GM23338 (cell line): Measurements from ENCODE around the gene PTPN22.

Experiments
- CREB1 ChIP-seq: fragments of 250-450 bp; sonication (Bioruptor Pico); IDR thresholded peaks from 2 replicates; pipeline ENCODE4 v1.5.0; 2020; ENCODE audit warnings: low read depth, mild to moderate bottlenecking, moderate library complexity
- EZH2 ChIP-seq: fragments of 200-600 bp; sonication (generic); IDR thresholded peaks from one replicate; pipeline ENCODE4 v1.8.0; 2017; ENCODE audit warnings: antibody characterized with exemption, mild to moderate bottlenecking, low read depth; ENCODE audit not compliant: unreplicated experiment
- EZH2phosphoT487 ChIP-seq: fragments of 200-600 bp; sonication (generic); IDR thresholded peaks from one replicate; pipeline ENCODE4 v1.8.1; 2018; ENCODE audit warnings: antibody characterized with exemption; ENCODE audit not compliant: unreplicated experiment
- JUNB ChIP-seq: IDR thresholded peaks from one replicate; pipeline ENCODE4 v1.6.1; 2016; ENCODE audit warnings: antibody characterized with exemption; ENCODE audit not compliant: unreplicated experiment
- NANOG ChIP-seq: IDR thresholded peaks from 2 replicates; pipeline ENCODE4 v1.6.1; 2016; ENCODE audit warnings: antibody characterized with exemption, borderline replicate concordance
- POLR2AphosphoS5 ChIP-seq: IDR thresholded peaks from 2 replicates; pipeline ENCODE4 v1.6.1; 2016; ENCODE audit warnings: antibody characterized with exemption, low read depth
- STAT1 ChIP-seq: IDR thresholded peaks from one replicate; pipeline ENCODE4 v1.6.1; 2016; ENCODE audit warnings: antibody characterized with exemption; ENCODE audit not compliant: unreplicated experiment
- ZNF114 ChIP-seq: fragments of 250-450 bp; sonication (Bioruptor Pico); IDR thresholded peaks from 2 replicates; pipeline ENCODE4 v1.5.0; 2020; ENCODE audit warnings: mild to moderate bottlenecking, moderate library complexity
- ZNF331 ChIP-seq: fragments of 250-450 bp; sonication (Bioruptor Pico); IDR thresholded peaks from 2 replicates; pipeline ENCODE4 v1.5.0; 2020; ENCODE audit warnings: low read depth, mild to moderate bottlenecking, moderate library complexity
- TF ChIP-seq, protein P1 (sequence below), 2 experiments: fragments of 200-600 bp in 1 of 2; sonication (generic) in 1 of 2; conservative IDR thresholded peaks; 2 replicates each; pipeline versions ENCODE4 v1.5.1 to v1.6.1; 2016 to 2017; ENCODE audit warnings: antibody characterized with exemption in 2 of 2, low read depth in 2 of 2, mild to moderate bottlenecking in 2 of 2, moderate library complexity in 1 of 2
- TF ChIP-seq, protein P2 (sequence below): IDR thresholded peaks from one replicate; pipeline ENCODE4 v1.6.1; 2018; ENCODE audit warnings: antibody characterized with exemption; ENCODE audit not compliant: unreplicated experiment

DNA sequence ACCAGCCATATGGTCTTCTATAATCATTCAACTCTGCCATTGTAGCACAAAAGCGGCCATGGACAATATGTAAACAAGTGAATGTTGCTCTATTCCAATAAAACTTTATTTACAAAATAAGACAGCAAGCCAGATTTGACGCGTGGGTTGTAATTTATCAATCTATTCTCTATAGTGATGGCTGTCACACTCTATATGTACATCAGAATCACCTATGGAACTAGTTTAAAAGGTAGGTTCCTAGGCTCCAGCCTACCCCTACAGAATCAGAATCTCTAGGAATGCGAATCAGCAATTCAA lies 8.2 kb upstream of the PTPN22 start:
- TF ChIP-seq POLR2AphosphoS5 (no peak), JUNB (no peak), CREB1 (CRISPR knock-in tag) (no peak), EZH2 (no peak), ZNF331 (CRISPR knock-in tag) (no peak), NANOG (no peak), EZH2phosphoT487 (no peak), STAT1 (no peak), ZNF114 (CRISPR knock-in tag) (no peak)
- TF ChIP-seq, protein P1, sequence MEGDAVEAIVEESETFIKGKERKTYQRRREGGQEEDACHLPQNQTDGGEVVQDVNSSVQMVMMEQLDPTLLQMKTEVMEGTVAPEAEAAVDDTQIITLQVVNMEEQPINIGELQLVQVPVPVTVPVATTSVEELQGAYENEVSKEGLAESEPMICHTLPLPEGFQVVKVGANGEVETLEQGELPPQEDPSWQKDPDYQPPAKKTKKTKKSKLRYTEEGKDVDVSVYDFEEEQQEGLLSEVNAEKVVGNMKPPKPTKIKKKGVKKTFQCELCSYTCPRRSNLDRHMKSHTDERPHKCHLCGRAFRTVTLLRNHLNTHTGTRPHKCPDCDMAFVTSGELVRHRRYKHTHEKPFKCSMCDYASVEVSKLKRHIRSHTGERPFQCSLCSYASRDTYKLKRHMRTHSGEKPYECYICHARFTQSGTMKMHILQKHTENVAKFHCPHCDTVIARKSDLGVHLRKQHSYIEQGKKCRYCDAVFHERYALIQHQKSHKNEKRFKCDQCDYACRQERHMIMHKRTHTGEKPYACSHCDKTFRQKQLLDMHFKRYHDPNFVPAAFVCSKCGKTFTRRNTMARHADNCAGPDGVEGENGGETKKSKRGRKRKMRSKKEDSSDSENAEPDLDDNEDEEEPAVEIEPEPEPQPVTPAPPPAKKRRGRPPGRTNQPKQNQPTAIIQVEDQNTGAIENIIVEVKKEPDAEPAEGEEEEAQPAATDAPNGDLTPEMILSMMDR (conservative IDR thresholded peaks at IDR 0.05; ENCODE audit: low read depth in 2 of 2), result no peak
- TF ChIP-seq, protein P2, sequence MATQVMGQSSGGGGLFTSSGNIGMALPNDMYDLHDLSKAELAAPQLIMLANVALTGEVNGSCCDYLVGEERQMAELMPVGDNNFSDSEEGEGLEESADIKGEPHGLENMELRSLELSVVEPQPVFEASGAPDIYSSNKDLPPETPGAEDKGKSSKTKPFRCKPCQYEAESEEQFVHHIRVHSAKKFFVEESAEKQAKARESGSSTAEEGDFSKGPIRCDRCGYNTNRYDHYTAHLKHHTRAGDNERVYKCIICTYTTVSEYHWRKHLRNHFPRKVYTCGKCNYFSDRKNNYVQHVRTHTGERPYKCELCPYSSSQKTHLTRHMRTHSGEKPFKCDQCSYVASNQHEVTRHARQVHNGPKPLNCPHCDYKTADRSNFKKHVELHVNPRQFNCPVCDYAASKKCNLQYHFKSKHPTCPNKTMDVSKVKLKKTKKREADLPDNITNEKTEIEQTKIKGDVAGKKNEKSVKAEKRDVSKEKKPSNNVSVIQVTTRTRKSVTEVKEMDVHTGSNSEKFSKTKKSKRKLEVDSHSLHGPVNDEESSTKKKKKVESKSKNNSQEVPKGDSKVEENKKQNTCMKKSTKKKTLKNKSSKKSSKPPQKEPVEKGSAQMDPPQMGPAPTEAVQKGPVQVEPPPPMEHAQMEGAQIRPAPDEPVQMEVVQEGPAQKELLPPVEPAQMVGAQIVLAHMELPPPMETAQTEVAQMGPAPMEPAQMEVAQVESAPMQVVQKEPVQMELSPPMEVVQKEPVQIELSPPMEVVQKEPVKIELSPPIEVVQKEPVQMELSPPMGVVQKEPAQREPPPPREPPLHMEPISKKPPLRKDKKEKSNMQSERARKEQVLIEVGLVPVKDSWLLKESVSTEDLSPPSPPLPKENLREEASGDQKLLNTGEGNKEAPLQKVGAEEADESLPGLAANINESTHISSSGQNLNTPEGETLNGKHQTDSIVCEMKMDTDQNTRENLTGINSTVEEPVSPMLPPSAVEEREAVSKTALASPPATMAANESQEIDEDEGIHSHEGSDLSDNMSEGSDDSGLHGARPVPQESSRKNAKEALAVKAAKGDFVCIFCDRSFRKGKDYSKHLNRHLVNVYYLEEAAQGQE, result no peak
